ENCODE measurements around the gene PDE8B. TPM values are rescaled to one million over a fixed set of nuclear protein-coding genes. Genes with fewer than 3 reads are reported as not detected.

PDE8B gene
- total RNA-seq, 1 experiment from 2014 or later: 0.07 TPM

GRCh38 chr5:77225531-77225930 is 15.1 kb downstream of the PDE8B start:
- H3K27ac Mint-ChIP-seq: no peak overlapping the region
- H3K4me1 Mint-ChIP-seq: no peaks in the 10 kb centered on the region
- Histone ChIP-seq H4K91ac (ENCODE audit: insufficient read length, low read depth, low read length) (no peak overlapping the region), H2BK15ac (ENCODE audit: low read depth, low read length) (no peak overlapping the region), H3K4ac (ENCODE audit: low read depth, low read length) (no peak overlapping the region), H4K5ac (ENCODE audit: insufficient read length, low read depth, low read length) (no peak overlapping the region), H3K23ac (ENCODE audit: insufficient read length, low read depth, low read length) (no peak overlapping the region), H3K27me3 (ENCODE audit: insufficient read depth, low read length) (no peaks in the 10 kb centered on the region), H3K23me2 (ENCODE audit: insufficient read length, low read depth, low read length, poor library complexity, severe bottlenecking) (no peaks in the 10 kb centered on the region), H3K4me2 (ENCODE audit: insufficient read depth, insufficient read length, low read length) (no peak overlapping the region), H2BK120ac (ENCODE audit: low read depth, low read length, poor library complexity, severe bottlenecking) (no peak overlapping the region), H2BK5ac (ENCODE audit: insufficient read length, low read length) (no peak overlapping the region), H4K20me1 (ENCODE audit: control insufficient read depth, insufficient read depth, insufficient read length) (no peaks in the 10 kb centered on the region), H3K9me3 (ENCODE audit: control insufficient read depth, low read depth, low read length) (no peaks in the 10 kb centered on the region), H2AK5ac (ENCODE audit: insufficient read length, low read length) (no peak overlapping the region), H3K56ac (ENCODE audit: insufficient read length, low read depth, low read length) (no peak overlapping the region), H3K4me1 (ENCODE audit: insufficient read depth, low read length) (no peaks in the 10 kb centered on the region), H3K14ac (ENCODE audit: insufficient read depth, low read length) (no peak overlapping the region), H3K9ac (ENCODE audit: extremely low read depth, insufficient read length, low read length) (no peak overlapping the region), H4K8ac (replicated peaks; ENCODE audit: insufficient read length, low read depth, low read length) (no peak overlapping the region), H3K79me2 (ENCODE audit: insufficient read depth, low read length) (no peaks in the 10 kb centered on the region), H3T11ph (ENCODE audit: low read length) (no peak overlapping the region), H2AFZ (ENCODE audit: low read length) (no peak overlapping the region), H3K18ac (ENCODE audit: insufficient read length, low read depth, low read length) (no peak overlapping the region), H2BK20ac (ENCODE audit: low read depth, low read length, poor library complexity, severe bottlenecking) (no peak overlapping the region), H3K79me1 (ENCODE audit: insufficient read depth, low read depth, low read length, poor library complexity, severe bottlenecking) (no peaks in the 10 kb centered on the region), H3K27ac (ENCODE audit: insufficient read length, low read depth, low read length) (no peak overlapping the region), H2BK12ac (ENCODE audit: insufficient read length, low read depth, low read length) (no peak overlapping the region)
- peaks cover 4% of the 10 kb centered on the region for H3K27me3 Mint-ChIP-seq (ENCODE audit: low read depth)
- WGBS (ENCODE audit: extremely low coverage, insufficient read length, low lambda C conversion rate): no CpG with 5 or more reads among the region's 8 CpGs
- H3K4me3 Mint-ChIP-seq: no peak overlapping the region
- H3K36me3 Mint-ChIP-seq (ENCODE audit: insufficient read depth in 1 of 3, low read depth in 3 of 3): no peaks in the 10 kb centered on the region
- TF ChIP-seq, protein P1, sequence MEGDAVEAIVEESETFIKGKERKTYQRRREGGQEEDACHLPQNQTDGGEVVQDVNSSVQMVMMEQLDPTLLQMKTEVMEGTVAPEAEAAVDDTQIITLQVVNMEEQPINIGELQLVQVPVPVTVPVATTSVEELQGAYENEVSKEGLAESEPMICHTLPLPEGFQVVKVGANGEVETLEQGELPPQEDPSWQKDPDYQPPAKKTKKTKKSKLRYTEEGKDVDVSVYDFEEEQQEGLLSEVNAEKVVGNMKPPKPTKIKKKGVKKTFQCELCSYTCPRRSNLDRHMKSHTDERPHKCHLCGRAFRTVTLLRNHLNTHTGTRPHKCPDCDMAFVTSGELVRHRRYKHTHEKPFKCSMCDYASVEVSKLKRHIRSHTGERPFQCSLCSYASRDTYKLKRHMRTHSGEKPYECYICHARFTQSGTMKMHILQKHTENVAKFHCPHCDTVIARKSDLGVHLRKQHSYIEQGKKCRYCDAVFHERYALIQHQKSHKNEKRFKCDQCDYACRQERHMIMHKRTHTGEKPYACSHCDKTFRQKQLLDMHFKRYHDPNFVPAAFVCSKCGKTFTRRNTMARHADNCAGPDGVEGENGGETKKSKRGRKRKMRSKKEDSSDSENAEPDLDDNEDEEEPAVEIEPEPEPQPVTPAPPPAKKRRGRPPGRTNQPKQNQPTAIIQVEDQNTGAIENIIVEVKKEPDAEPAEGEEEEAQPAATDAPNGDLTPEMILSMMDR (conservative IDR thresholded peaks at IDR 0.05): no peak
- no peaks in the 10 kb centered on the region for H3K9me3 Mint-ChIP-seq
- DNase-seq: no peak
